ENCODE data around the gene TIMM50.
"Not testable (repeated sequence)": the region's sequence is repeated elsewhere in the genome, so short reads cannot be mapped to it uniquely, and the experiment has no call there.

TIMM50 gene

DNA sequence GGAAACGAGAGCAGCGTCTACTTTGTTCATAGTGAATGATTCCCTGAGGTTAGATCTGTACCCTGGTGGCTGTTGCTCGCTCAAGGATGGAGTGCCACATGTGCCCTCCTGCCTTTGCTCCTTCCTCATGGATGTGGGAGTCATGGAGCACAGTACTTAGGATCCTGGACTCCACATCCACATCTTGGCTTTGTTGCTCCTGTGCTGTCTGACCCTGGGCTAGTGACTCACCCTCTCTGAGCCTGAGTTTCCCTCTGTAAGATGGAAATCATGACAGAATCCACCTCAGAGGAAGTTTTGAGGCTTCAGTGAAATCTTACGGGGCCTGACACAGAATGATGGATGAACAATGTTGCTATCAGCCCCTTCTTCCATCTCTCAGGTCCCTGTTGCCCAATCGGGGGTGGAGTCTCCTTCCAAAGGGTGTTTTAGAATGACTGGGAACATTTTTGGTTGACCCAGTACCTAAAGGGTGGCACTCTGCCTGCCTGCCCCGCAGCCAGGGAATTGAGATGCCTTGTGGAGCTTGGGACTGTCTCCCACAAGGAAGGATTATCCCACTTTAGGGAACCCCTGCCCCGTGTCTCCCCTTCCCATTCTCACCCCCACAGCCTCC is 9.8 kb upstream of the TIMM50 start:
- no peak for DNase-seq

DNA sequence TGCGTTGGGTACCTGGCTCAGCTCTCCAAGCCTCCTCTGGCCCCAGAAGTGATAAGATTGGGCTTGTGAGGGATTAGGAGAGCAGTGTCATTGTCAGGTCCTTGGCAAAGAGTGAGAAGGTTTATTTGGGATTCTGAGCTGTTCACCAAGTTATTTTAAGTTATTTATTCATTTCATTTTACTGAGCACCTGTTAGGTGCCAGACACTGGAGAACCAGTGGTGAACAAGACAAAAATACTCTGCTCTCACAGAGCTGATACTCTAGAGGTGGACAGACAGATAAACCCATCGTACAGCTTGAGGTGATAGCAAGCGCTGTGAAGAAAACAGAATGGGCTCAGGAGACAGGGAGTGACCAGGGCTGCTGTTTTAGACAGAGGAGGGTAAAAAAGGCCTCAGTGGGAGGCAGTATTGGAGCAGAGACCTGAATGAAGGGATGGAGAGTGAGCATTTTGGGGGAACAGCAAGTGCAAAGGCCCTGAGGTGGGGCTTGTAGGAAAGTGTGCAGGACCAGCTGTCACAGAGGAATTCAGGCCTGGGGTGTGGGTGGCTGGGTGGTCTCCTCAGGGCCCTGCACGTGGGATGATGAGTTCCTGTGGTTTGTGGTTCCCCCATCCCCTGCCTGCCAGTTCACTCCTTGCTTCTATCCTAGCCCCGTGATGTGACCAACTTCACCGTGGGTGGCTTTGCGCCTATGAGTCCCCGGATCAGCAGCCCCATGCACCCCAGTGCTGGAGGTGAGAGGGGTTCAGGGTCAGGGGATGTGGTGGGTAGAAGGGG is 8.7 kb upstream of the TIMM50 start:
- no peak for DNase-seq

DNA sequence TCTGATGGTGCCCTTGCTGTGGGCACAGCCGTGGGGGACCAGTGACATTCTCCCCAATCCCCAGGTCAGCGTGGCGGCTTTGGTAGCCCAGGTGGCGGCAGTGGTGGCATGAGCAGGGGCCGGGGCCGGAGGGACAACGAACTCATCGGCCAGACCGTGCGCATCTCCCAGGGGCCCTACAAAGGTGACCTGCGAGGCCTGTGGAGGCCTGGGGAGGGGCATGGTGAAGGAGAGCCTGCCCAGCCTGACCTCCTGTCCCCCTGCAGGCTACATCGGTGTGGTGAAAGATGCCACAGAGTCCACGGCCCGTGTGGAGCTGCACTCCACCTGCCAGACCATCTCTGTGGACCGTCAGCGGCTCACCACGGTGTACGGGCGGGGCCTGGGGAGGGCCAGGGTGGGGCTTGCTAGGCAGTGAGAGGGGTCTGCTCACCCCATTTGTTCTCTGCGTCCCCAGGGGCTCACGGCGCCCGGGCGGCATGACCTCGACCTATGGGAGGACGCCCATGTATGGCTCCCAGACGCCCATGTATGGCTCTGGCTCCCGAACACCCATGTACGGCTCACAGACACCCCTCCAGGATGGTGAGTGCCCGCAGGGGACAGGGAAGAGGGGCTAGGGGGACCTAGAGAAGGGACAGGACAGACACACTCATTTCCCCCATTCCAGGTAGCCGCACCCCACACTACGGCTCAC is 7.7 kb upstream of the TIMM50 start:
- no peak for DNase-seq

DNA sequence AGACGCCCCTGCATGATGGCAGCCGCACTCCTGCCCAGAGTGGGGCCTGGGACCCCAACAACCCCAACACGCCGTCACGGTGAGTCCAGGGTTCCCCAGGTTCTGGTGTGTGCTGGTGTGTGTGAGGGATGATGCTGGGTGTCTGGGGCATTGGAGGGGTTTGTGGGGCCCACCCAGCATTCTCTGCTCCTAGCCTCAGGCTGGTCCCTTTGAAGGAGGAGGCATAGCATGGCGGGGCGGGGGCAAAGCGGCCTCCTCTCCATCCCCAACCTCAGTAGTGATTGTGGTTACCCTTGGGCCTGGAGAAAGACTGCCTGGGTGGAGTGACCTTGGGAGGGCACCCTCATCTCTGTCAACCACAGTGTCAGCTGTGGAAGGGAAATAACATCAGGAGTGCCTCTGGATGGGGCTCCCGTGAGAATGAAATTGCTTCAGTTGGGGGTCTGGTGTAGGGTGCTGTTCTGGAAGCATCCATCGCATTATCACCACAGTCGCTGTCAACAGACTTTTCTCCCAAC is 7.1 kb upstream of the TIMM50 start:
- DNase-seq = no peak

DNA sequence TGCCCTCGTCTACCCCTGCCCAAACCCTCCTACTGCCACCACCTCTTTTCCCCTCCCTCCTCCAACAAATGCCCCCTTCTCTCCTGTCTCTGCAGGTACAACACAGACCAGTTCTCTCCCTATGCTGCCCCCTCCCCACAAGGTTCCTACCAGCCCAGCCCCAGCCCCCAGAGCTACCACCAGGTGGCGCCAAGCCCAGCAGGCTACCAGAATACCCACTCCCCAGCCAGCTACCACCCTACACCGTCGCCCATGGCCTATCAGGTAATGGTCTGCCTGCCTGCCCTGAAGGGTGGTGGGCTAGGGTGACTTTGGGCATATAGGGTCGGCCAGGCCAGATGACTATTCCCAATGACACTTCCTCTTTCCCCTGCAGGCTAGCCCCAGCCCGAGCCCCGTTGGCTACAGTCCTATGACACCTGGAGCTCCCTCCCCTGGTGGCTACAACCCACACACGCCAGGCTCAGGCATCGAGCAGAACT is 6.5 kb upstream of the TIMM50 start:
- peak; percentile 46 to 68 (median 55) for DNase-seq

DNA sequence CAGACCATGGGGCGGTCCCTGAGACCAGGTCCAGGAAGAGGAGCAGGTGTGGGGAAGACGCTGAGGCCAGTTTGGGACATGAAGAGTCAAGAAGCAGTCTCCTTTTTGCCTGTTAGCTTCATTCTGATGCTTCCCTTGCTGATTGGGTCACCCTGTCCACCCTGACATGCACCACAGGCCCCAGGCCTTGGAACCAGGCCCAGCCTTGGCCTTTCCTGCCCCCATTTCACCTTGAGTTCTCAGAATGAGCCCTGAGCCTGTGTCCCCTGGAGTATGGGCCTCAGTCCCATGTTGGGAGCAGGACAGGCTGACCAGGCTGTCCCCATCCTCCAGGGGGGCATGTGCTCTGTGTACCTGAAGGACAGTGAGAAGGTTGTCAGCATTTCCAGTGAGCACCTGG is 4.9 kb upstream of the TIMM50 start:
- no peak for DNase-seq

DNA sequence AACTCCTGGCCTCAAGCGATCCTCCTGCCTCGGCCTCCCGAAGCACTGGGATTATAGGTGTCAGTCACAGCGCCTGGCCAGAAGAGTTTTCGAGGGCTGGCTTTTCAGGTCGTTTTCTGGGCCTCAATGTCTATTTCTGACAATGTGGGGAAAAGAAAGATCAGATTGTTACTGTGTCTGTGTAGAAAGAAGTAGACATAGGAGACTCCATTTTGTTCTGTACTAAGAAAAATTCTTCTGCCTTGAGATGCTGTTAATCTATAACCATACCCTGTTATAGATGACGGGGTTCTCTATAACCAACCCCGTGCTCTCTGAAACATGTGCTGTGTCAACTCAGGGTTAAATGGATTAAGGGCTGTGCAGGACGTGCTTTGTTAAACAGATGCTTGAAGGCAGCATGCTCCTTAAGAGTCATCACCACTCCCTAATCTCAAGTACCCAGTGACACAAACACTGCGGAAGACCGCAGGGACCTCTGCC is 1.3 kb upstream of the TIMM50 start:
- DNase-seq = not testable (repeated sequence)

DNA sequence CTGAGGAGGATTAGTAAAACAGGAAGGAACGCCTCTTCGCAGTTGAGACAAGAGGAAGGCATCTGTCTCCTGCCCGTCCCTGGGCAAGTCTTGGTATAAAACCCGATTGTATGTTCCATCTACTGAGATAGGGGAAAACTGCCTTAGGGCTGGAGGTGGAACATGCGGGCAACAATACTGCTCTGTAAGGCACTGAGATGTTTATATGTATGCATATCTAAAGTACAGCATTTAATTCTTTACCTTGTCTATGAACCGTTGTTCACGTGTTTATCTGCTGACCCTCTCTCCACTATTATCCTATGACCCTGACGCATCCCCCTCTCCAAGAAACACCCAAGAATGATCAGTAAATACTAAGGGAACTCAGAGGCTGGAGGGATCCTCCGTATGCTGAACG is 722 bp upstream of the TIMM50 start:
- DNase-seq = no peak

DNA sequence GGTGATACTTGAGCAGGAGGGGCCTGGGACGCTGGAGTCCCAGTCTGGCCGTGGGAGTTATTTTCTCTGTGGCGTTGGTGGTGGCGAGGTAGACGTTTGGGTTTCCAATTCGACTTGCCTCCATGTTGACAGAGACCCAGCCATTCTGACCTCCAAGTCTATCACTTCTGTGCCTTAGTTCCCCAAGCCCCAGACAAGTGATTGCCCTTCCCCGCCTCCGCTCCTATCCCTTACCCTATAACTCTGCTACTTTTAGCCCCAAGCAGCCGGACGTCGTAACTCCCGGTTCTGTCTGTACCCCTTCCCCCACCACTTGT is 549 bp downstream of the TIMM50 start:
- DNase-seq = no peak

DNA sequence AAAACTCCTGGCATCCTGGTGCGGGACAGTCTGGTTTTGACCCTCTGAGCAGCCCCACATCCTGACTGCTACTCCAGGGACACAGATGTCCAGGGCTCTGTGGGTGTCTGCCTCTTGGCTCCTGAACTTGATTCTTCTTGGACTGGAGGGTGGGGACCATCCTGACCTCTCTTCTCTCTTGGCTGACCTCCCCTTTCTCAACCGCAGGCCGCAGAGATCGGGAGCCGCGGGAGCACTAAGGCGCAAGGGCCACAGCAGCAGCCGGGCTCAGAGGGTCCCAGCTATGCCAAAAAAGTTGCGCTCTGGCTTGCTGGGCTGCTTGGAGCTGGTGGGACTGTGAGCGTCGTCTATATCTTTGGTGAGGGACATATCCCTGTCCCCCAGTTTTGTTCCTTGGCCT is 1.0 kb downstream of the TIMM50 start:
- no peak for DNase-seq

DNA sequence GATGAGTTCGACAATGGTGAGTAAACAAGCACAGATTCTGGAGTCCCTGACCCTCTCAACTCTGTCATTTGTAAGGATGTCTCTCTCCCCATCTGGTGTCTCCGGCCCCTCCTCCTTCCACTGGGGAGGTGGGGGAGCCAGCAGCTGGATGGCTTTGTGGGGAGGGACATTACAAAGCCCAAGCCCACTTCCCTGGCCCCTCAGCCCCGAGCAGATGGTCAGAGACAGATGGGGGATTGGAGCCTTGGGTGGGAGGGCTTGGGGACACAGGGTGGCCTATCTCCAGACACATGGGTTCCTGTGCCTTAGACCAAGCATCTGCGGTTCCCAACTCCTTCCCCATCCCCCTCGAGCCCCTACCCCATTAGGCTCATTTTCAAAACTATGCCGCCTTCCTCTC is 2.5 kb downstream of the TIMM50 start:
- DNase-seq = no peak

DNA sequence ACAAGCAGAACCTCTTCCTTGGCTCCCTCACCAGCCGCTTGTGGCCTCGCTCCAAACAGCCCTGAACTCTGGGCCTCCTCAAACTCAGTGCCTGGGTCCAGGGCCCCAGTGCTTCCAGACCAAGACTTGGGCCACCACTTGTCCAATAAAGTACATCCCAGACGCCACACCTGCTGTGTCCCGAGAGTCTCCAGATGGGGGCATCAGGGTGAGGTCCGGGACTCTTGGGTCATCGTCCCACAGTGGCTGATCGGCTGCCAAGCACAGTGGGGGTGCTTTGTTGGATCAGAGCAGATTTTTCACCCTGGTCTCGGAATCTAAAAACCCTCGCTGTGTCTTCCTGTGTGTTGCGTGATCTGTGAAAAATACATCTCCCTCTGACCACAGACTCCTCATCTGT is 9.1 kb downstream of the TIMM50 start:
- no peak for DNase-seq

DNA sequence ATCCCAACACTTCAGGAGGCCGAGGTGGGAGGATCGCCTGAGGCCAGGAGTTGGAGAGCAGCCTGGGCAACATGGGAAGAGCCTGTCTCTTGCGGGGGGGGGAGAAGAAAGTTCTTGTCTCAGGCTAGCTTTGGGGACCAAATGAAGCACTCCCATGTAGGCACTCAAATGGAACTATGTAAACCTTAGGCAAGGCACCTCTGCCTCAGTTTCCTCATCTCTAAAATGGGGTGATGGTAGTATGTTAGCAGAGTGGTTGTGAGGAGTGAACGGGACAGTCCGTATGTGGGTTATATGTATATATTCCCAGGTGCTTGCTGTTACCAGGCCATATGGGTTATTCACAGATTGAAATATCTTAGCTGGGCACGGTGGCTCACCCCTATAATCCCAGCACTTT is 11.6 kb downstream of the TIMM50 start:
- no peak for DNase-seq

DNA sequence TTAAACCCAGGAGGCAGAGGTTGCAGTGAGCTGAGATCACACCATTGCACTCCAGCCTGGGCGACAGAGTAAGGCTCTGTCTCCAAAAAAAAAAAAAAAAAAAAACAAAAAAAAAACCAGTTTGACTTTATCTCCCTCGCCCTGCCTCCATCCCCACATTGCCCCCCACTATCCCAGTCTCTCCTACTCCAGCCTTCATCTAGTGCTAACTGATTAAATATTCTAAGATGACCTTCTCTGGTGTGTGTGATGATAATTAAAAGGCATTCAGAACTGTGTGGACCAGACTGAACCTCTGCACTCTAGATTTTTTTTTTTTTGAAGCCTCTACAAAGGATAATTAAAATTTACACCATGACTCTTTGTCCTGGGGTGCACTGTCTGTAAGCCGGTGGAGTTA is 12.2 kb downstream of the TIMM50 start:
- DNase-seq = no peak

DNA sequence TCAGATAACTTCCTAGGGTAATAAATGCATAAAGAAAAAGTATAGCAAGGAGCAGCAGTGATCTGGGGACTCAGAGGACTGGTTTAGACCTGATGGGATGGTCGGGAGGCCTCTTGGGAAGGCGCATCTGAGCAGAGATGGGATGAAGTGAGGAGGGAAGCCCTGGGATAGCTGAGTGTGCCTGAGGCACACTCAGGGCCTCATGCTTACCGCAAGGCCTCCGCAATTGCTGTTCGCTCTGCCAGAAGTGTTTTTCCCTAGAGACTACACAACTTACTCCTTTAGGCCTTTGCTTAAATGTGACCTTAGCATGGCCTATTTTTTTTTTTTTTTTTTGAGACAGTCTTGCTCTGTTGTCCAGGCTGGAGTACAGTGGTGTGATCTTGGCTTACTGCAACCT is 14.0 kb downstream of the TIMM50 start:
- DNase-seq = no peak

DNA sequence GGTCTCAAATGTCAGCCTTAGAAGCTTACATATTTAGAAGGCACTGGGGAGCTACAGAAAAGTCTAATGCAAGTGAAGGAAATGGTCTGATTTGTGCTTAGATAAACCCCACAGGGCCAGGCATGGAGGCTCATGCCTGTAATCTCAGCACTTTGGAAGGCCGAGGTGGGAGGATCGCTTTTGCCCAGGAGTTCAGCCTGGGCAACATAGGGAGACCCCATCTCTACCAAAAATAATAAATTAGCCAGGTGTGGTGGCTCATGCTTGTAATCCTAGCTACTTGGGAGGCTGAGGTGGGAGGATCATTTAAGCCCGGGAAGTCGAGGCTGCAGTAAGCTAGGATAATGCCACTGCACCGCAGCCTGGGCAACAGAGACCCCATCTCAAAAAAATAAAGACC is 15.4 kb downstream of the TIMM50 start:
- DNase-seq = no peak

DNA sequence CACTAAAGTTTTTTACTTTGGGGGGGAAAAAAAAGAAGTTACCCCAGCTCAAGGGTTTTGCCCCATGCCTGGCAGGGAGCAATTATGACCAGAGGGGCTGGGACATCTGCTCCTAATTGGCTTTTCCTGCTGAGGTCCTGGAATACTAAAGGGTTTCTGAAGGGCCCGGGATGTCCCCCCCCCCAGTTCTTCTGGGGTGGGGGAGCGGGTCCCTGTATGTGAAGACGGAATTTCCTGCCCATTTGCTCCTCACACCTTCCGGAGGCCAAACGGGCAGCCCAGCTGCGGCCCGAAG is 17.0 kb downstream of the TIMM50 start:
- no peak for DNase-seq

DNA sequence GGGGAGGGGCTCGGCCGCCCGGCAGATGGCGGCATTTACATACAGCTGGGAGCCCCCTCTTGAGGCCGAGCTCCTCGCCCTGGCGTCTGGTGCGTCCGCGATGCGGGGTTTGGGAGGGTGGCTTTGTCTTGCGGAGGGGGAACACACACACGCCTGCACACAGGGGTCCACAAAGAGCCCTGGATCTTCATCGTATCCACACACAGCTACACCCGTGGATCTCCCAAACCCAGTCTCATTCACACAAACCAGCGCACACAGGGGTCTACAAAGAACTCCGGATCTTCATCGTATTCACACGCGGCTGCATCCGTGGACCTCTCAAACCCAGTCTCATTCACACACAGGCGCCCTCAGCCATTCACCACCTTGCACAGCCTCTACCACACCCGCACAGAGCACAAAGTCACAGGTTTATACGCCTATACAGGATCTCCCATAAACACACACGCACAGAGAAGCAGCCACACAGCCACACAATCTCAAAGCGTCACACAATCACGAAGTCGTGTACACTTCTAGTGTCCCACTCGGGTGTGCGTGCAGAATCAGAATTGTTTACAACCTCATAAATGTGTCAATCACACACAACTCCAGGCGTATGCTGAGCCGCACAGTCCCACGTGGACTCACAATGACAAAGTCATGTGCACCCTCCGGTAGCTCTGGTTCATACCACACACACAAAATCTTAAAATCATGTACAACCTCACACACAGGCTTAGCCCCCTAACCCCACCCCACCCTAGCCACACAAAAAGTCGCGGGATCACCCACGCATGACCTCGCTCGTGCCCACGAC is 17.6 kb downstream of the TIMM50 start:
- no peak for DNase-seq

DNA sequence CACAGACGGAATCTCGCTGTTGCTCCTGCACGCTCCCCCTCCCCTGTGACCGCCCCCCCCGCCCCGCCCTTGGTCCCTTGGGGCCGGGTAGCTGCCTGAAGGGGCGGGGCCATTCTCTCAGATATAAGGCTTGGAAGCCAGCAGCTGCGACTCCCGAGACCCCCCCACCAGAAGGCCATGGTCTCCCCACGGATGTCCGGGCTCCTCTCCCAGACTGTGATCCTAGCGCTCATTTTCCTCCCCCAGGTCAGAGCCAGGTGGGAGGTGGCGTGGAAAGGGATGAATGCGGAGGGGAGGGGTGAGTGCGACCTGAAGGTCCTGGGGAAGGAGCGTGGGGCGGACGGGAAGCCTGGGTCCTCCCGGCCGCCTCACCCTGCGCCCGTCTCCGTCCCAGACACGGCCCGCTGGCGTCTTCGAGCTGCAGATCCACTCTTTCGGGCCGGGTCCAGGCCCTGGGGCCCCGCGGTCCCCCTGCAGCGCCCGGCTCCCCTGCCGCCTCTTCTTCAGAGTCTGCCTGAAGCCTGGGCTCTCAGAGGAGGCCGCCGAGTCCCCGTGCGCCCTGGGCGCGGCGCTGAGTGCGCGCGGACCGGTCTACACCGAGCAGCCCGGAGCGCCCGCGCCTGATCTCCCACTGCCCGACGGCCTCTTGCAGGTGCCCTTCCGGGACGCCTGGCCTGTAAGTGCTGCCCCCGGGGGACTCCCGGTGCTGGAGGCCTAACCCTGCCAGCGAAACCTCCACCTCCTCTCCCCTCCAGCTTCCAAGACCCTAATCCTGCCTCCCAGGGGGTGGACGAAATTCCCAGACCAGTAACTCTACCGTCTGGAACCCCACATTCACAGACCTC is 18.4 kb downstream of the TIMM50 start, which contains the start of gene DLL3:
TSS of gene DLL3 (plus strand) at position 150 of the 845 bp plus-strand sequence. CDS start at position 178, 28 bp downstream.
- no peak for DNase-seq

DNA sequence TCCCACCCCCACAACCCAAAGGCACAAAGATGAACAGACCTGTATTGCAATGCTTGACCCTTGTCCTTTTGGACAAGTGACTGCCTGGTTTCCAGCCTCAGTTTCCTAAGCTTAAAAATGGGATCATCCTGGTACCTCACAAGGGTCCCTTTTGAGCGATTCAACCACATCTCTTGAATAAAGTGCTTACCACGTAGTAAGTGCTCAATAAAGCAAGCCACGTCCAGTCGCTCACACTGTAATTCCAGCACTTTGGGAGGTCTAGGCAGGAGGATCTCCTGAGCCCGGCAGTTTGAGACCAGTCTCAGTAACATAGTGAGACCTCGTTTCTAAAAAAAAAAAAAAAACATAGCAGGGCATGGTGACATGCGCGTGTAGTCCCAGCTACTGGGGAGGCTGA is 19.3 kb downstream of the TIMM50 start:
- DNase-seq = no peak

DNA sequence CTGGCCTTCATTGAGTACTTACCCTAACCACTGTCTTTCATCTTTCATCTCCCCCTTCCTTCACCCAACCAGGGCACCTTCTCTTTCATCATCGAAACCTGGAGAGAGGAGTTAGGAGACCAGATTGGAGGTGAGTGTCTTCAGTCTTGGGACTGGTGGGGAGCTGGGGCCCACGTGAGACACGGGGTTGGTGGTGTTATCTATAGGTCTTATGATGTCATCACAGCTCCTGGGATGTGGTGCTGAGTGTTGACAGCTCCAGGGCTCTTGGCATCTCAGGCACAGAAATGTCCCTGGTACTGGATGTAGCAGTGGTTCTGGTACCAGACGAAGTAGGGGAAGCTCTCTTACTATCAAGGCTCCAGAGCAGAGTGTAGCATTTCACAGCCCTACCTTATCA is 19.9 kb downstream of the TIMM50 start:
- DNase-seq = no peak

DNA sequence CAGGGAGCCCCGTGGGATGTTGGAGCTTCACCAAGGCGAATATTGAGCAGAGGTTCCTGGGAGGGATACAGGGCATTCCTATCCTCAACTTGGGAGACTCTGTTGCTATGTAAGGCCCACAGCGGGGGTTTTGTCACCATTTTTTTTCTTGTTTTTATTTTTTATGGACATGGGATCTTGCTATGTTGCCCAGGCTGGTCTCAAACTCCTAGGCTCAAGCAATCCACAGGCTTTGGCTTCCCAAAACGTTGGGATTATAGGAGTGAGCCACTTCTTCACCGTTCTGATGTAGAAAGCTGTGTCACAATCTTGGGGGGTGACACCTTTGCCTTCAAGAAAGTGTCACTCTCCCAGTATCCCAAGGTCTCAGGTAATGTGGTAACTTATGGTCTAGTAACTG is 20.7 kb downstream of the TIMM50 start:
- DNase-seq = no peak
